NCI-H1417 treated with DMSO at 0.1 percent for 48 hours (cell line): ENCODE measurements around the gene GCNT2.
"Not testable (repeated sequence)": the region's sequence is repeated elsewhere in the genome, so short reads cannot be mapped to it uniquely, and the experiment has no call there.

Experiments used
- DNase-seq: peaks from one replicate; lab custom pipeline; 2025; lab: John Stamatoyannopoulos, UW

Gene GCNT2

DNA sequence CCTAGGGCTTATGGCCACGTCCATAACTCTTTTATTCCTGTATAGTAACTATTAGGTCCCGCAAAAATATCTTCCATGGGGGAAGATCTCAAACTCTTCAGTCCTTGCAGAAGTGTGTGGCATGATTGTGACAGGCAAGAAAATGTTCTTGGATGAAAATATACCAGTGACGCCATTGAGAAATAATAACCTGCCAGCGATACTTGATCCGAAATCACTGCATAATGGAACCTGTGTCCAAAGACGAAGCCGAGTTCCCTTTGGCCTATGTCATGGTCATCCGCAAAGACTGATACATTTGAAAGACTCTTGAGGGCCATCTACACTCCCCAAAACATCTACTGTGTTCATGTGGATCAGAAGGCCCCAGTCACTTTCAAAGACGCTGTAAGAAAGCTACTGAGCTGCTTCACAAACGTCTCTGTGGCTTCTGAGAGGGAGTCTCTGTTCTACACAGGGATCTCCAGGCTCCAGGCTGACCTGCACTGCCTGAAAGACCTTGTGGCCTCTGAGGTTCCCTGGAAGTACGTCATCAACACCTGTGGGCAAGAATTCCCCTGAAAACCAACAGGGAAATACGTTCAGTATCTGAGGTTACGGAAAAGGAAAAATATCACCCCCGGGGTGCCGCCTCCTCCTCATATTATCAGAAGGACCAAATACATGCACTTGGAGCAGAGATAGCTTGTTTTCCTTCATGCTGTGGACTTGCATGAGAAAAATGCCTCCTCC, 6.9 kb upstream of the GCNT2 start:
- no peak for DNase-seq

DNA sequence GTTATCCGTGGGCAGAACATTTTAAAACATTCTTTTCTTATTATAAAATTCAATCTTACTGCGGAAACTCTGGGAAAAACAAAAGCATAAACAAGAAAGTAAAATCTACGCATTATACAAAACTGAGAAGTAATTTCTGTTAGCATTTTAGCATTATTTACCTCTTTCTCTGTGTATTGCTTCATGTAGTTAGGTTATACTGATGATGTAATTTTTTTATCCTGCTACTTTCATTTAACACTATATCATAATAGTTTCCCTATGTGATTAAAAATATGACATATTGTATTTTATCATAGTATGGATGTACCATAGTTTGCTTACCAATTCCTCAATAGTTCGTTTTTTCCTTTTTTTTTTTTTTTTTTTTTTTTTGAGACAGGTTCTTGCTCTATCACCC, 4.2 kb upstream of the GCNT2 start:
- no peak for DNase-seq

DNA sequence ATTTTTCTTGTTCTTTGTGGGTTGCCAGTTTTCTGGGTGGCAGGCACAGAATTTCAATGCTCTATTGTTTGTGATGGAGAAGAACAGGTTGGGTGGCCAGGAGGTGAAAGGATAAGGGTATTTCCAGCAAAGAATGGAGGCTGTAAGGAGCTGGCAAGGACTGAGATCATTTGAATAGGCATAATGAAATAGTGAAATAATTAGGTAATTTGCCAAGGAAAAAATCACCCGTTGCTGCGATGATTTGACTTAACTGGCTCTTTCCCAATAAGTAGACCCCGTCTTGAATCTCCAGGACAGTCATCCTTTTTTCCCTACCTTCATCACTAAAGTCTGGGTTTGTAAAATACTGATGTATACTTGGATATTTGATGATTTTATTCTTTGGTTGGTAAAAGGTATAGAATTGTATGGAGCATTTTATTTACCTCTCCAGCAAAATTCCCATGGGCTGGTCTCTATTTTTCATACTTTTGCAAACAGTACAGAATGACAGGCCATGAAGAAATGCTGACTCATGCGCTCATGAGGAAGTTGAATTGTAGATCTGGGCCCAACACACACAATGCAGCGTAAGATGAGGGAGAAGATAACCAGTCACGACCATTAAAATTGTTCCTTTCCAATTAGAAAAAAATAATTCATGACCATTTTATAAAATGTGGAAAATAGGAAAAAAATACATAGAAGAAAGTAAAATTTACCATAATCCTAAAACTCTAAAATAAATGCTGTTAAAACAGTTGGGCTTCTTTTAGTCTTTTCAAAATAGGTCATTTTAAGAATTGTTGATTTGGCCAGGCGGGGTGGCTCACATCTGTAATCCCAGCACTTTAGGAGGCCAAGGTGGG, 2.4 kb upstream of the GCNT2 start:
- no peak for DNase-seq

DNA sequence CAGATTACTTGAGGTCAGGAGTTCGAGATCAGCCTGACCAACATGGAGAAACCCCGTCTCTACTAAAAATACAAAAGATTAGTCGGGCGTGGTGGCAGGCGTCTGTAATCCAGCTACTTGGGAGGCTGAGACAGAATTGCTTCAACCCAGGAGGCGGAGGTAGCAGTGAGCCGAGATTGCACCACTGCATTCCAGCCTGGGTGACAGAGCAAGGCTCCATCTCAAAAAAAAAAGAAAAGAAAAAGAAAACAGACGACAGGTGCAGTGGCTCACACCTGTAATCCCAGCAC, 1.8 kb upstream of the GCNT2 start:
- DNase-seq = not testable (repeated sequence)

DNA sequence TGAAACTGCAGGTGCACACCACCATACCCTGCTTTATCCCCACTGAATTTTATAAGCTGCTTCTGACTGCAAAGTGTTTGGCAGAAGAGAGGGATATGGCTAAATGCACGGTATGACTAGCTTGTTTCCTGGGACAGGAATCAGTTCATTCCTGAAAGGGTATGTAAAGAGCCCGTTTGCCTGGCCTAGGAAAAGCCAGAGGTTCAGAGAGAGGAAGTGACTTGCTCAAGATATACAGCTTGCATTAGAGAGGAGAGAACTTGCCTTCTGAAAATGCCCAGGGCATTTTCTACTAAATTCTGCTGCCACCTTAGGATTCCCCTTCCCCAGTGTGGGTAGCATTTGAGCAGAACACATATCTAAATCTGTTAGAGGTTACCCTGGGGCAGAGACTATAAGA, 683 bp upstream of the GCNT2 start:
- DNase-seq = no peak

DNA sequence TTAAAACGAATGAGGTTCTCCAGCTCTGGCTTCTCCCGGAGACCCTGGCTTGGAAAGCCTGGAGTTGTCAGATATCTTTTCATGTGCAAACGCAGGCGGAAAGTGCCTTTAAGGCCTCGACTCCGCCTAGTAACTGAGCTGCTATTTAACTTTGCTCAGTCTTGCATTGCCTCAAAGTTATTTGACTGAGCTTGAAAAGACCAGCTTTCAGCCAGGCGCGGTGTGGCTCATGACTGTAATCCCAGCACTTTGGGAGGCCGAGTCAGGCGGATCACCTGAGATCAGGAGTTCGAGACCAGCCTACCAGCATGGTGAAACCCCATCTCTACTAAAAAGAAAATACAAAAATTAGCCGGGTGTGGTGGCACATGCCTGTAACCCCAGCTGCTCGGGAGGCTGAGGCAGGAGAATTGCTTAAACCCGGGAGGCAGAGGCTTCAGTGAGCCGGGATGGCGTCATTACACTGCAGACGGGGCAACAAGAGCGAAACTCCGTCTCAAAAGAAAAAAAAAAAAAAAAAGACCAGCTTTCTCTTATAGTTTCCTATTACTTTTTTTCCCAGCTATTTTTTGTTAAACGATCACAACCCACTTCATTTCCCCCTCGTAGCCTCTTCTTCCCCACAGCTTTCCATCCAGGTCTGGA, 1.9 kb downstream of the GCNT2 start:
- DNase-seq = no peak

DNA sequence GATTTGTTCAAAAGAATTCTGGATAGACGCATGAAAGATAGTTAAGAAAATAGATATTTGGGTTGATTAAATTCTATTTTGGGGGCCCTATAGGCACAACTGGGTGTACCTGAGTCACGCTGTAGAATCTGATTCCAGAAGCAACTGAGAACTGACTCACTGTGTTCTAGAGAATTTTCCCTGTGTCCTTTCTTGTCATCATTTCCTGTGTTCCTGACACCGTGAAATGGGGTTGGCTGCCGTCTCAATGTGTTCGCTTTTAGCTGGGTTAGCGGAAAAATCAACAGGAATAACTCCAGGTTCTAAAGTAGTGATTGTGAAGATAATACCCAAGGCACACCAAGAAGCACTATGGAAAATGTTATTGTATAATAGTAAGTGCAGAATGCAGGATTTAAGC, 5.0 kb downstream of the GCNT2 start:
- no peak for DNase-seq

DNA sequence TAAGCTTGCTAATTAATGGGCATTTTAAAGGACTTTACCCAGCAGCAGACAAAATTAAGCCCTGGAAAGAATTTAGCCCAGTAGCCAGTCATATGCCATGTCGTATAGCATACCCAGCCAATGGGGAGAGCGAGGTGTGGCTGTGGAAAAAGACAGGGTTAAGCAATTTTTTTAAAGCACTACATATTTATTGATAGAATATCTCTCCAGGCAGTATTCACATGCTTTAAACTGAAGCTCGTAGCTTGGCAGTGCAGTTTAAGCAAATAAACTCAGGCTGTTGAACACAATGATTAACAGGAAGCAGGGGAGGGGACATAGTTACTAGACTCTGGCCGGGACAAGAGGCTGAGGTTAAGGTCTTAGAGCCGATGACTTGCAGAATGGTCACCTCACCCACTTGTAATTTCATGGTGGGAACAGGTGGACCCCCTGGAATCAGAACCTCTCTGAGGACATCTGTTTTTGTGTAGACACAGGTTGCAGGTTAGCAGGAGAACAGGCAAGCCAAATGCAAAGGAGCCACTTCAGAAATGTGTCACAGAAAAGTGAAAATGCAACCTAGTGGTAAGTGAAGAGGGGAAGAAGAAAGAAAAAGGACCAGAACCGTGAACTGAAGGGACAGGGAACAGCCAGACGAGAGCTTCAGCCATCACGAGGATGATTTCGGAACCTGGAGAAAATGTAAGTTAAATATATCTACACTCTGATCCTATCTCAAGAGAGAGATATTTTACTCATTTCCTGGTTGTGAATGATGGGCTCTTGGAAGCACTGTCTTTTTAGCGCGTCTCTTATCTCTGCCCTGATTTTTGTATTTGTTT, 7.2 kb downstream of the GCNT2 start:
- DNase-seq = peak; percentile 35

DNA sequence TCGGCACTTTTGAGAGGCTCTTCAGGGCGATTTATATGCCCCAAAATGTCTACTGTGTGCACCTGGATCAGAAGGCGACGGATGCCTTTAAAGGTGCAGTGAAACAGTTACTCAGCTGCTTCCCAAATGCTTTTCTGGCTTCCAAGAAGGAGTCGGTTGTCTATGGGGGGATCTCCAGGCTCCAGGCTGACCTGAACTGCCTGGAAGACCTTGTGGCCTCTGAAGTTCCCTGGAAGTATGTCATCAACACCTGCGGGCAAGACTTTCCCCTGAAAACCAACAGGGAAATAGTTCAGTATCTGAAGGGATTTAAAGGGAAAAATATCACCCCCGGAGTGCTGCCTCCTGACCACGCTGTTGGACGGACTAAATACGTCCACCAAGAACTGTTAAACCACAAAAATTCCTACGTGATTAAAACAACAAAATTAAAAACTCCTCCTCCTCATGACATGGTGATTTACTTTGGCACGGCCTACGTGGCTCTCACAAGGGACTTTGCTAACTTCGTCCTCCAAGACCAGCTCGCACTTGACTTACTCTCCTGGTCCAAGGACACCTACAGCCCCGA, 8.2 kb downstream of the GCNT2 start:
- no peak for DNase-seq

DNA sequence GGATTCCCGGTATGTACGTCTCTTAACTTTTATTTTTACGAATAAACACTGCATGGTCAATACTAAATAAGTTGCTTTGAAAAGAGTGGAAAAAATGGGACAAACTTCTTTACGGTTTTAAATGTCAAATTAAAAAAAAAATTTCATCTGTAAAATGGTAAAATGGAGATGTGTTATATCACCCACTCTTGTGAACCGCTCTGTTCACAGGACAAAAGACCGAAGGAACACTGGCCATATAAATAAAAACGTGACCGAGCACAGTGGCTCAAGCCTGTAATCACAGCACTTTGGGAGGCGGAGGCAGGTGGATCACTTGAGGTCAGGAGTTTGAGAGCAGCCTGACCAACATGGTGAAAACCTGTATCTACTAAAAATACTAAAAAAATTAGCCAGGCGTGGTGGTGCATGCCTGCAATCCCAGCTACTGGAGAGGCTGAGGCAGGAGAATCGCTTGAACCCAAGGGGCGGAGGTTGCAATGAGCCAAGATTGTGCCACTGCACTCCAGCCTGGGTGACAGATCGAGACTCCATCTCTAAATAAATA, 8.8 kb downstream of the GCNT2 start:
- not testable (repeated sequence) for DNase-seq

DNA sequence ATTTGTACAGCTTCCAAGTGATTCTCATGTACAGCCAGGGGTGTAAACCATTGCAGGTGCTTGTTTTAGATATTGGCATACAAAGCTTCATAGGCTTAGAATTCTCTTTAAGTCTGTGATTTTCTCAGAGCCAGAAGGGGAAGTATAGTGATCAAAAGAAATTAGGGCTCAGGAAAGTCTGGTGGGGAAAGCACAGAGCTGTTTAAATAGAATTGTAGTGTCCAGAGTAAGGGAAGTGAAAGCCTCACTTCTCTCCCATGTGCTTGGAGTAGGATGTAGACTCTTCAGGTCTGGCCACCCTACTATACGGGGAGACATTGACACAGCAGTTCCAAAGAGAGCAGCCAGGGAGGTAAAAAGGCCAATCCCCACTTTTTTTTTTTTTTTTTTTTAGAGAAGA, 10.4 kb downstream of the GCNT2 start:
- DNase-seq = no peak

DNA sequence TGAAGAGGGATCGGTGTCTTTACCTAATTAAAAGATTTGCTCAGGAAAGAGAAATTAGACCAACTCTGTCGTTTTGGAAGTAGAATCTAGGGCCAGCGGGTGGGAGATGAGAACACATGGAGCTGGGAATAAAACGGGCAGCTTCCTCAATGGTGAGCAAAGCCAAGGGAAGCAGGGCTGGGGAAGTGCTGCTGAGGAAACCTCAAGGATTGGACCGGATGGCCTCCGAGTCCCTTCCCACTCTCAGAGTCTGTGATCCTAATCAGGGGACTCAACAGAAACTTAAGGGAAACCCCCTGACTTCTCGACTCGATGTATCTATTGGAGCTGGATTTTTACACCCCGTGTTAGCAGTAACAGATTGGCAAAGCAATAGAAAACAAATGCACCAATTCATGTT, 10.8 kb downstream of the GCNT2 start:
- no peak for DNase-seq

DNA sequence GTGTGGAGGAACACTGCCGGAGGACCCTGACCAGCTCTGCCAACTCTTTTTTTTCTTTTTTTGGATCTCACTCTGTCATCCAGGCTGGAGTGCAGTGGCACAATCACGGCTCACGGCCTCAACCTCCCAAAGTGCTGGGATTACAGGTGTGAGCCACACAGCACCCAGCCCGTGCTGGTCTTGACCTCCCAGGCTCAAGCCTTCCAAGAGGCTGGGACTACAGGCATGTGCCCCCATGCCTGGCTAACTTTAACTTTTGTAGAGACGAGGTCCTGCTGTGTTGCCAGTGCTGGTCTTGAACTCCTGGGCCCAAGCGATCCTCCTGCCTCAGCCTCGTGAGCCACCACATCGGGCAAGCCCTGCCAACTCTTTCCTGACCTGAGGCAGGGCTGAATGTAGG, 11.2 kb downstream of the GCNT2 start:
- no peak for DNase-seq

DNA sequence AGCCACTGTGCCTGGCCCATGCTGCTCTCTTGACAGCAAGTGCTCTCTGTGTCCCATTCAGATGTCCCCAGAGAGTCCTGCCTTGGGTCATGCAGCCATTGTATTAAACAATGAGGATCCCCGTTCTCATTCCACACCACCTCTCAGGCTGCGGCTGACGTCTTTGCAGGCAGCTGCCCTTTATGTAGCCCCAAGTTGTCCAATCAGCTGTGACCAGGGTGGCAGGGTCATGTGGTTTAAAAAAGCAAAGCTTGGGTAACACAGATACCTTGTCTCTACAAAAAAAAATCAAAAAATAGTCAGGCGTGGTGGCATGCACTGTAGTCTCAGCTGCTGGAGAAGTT, 13.2 kb downstream of the GCNT2 start:
- DNase-seq = no peak

DNA sequence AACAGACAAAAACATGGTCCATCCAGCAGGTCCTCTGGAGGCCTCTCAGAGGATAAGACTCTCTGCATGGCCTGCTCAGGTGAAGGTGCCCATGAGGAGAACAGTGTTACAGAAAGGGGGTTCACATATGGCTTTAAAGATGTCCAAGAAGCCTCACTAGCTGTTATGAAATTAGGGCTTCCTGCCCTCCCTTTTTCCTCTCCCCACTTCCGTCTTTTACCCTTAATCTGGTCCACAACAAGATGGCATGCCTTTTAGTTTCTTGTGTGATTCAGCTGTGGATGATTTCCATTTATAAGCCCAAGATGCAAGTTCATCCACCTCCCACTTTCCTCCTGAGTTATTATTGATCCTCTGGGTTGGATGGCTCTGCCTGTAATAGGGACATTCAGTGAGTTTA, 14.0 kb downstream of the GCNT2 start:
- no peak for DNase-seq

DNA sequence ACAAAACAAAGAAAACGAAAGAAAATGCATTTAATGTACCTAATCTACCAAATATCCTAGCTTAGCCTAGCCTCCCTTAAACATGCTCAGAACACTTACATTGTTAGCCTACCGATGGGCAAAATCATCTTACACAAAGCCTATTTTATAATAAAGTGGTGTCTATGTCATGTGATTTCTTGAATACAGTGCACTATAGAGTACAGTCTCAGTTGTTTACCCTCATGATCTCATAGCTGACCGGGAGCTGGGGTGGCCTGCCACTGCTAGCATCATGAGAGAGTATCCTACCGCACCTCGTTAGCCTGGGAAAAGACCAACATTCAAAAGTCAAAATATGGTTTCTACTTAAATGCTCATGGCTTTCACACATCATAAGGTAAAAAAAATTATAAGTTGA, 16.6 kb downstream of the GCNT2 start:
- DNase-seq = no peak

DNA sequence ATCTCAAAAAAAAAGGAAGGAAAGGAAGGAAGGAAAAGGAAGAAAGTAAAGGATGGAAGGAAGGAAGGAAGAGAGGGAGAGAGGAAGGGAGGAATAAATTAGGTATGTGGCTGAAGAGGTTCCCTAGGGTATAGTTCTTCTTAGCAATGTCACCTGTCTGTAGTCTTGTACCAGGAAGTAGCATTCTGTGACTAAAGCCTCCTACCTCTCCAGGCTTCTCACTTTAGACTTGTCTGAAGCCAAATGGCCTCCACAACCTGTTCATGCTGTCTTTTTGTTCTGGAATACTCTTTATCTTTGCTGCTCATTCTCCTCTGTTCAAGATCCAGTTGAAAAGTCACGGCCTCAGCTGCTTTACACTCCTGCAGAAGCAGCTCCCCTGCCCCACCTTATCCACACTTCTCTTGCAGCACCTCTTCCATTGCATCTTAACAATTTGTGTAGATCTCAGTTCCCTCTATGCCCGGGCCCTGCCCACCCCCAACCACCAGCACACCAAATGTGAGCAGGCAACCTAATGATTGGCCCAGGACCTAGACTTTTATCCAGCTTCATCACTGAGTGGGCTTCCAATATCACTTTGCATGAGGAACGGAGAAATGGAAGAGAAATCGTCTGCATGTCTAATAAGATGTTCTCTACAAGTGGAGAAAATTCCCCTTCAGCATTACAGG, 19.1 kb downstream of the GCNT2 start:
- DNase-seq = no peak

DNA sequence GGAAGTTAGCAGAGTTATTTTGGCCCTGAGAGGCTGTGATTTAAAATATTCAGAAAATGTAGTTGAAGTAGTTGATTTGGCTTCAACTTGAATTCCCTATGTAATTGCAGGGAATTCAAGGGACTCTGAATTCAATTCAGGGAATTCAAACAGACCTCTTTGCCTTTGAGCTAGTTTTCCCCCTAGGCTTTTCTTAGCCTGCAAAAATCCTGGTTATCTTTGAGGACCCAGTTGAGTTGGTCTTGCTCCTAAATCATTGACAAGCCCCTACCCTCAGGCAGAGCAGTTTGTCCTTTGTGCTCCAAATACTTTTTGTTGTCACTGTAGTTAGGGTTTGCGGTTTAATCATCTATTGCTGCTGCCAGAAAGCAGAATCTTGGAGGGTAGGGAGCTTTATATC, 20.4 kb downstream of the GCNT2 start:
- DNase-seq = no peak

DNA sequence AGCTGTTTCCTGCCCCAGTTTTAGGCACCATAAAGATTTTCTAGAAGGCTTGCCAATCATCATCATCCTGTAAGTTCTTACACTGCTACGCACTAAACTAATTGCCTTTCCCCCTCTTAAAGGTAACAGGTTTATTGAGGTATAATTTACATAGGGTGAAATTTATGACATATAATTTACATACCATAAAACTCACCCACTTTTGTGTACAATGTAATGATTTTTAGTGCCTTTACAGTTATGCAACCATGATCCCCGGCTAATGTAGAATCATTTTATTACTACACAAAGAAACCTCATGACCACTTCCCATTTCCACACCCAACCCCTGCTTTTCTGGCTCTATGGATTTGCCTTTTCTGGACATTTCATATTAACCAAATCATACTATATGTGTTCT, 21.1 kb downstream of the GCNT2 start:
- no peak for DNase-seq

DNA sequence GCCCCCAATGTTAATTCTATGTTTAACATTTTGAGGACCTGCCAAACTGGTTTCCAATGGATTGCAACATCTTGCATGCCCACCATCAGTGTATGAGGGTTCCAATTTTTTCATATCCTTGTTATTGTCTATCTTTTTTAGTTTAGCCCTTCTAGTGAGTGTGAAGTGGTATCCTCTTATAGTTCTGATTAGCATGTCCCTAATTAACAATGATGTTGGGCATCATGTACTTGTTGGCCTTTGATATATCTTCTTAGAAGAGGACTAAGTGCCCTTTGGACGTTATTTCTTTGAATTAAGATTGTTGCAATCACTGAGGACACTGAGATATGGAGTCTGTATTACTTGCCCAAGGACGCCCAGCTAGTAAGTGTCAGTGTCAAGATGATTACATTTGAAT, 22.3 kb downstream of the GCNT2 start:
- DNase-seq = no peak

DNA sequence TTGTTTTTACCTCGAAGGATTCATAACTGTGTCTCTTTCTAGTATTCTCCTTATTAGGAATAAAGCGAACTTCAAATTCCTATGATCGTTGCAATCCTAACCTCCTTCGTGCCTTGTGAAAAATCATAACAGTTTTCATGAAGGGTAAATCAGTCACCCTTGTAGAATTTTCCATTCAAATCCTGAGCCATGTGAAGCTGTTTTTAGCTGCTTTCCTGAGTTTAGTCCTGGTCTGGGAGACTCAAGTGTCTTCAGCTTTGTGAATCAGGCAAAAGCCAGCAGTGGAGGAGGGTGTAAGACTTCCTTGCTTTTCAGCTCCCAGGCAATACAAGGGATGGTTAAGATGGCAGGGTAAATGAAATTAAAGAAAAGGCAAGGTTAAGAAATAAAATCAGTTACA, 24.3 kb downstream of the GCNT2 start:
- DNase-seq = no peak
